ENCODE measurements around the gene KCNC1.

KCNC1 gene

GRCh38 chr11:17724020-17724908 lies 10.3 kb upstream of the KCNC1 start:
- no peak overlapping the region for H3K4me3 ChIP-seq (ENCODE audit: low read depth, low read length)
- TF ChIP-seq CTCF (IDR thresholded peaks at IDR 0.05; ENCODE audit: low read depth, low read length), result no peak
- DNase-seq (ENCODE audit: low read depth, low spot score), result no peak
- in situ Hi-C loops (cut with HindIII; ENCODE audit: low sequenced_read_pairs), result no loop called here

- no peak overlapping the region for H3K4me3 ChIP-seq (ENCODE audit: low read depth, low read length)
- no peak for TF ChIP-seq CTCF (IDR thresholded peaks at IDR 0.05; ENCODE audit: low read depth, low read length)
- in situ Hi-C loops (cut with HindIII; ENCODE audit: low sequenced_read_pairs), result no loop called here
- no peak for DNase-seq (ENCODE audit: low read depth, low spot score)
Measured at GRCh38 chr11:17725174-17725573, 9.4 kb upstream of the KCNC1 start.

GRCh38 chr11:17730137-17730536 lies 4.4 kb upstream of the KCNC1 start:
- no peak for TF ChIP-seq CTCF (IDR thresholded peaks at IDR 0.05; ENCODE audit: low read depth, low read length)
- DNase-seq (ENCODE audit: low read depth, low spot score), result no peak
- in situ Hi-C loops (cut with HindIII; ENCODE audit: low sequenced_read_pairs), result no loop called here
- no peak overlapping the region for H3K4me3 ChIP-seq (ENCODE audit: low read depth, low read length)

GRCh38 chr11:17730608-17731462 lies 3.7 kb upstream of the KCNC1 start:
- in situ Hi-C loops (cut with HindIII; ENCODE audit: low sequenced_read_pairs), result no loop called here
- no peak overlapping the region for H3K4me3 ChIP-seq (ENCODE audit: low read depth, low read length)
- DNase-seq (ENCODE audit: low read depth, low spot score), result peak; percentile 75
- TF ChIP-seq CTCF (IDR thresholded peaks at IDR 0.05; ENCODE audit: low read depth, low read length), result peak; percentile 91

GRCh38 chr11:17733261-17733660 lies 1.3 kb upstream of the KCNC1 start:
- in situ Hi-C loops (cut with HindIII; ENCODE audit: low sequenced_read_pairs), result no loop called here
- DNase-seq (ENCODE audit: low read depth, low spot score), result no peak
- H3K4me3 ChIP-seq (ENCODE audit: low read depth, low read length), result no peak overlapping the region
- no peak for TF ChIP-seq CTCF (IDR thresholded peaks at IDR 0.05; ENCODE audit: low read depth, low read length)

- peak; percentile 67 for DNase-seq (ENCODE audit: low read depth, low spot score)
- no peak overlapping the region for H3K4me3 ChIP-seq (ENCODE audit: low read depth, low read length)
- TF ChIP-seq CTCF (IDR thresholded peaks at IDR 0.05; ENCODE audit: low read depth, low read length), result no peak
- in situ Hi-C loops (cut with HindIII; ENCODE audit: low sequenced_read_pairs), result no loop called here
Measured at GRCh38 chr11:17734986-17735817, 621 bp downstream of the KCNC1 start.

Measured in astrocyte of the spinal cord (primary cell).